Right atrium auricular region (tissue), 2 donors: ENCODE data around the gene TELO2. TPM values are rescaled to one million over a fixed set of nuclear protein-coding genes. Genes with fewer than 3 reads are reported as not detected.
A peak's percentile ranks its signal among the peaks of the same experiment; 100 is the strongest.

Experiments
- DNase-seq: peaks from one replicate; pipeline ENCODE4 v3.0.0-alpha.2; 2019; ENCODE audit warnings: low spot score
- H3K27ac ChIP-seq, 2 donors: fragments of 200-600 bp; sonication (generic); 1 replicate in 1 of 2; 2 replicates in 1 of 2; pipeline ENCODE4 v1.5.1; 2016 to 2019
- H3K27me3 ChIP-seq, 2 donors: fragments of 200-600 bp; sonication (generic); one replicate each; pipeline versions ENCODE4 v1.5.1 to v1.6.0; 2017 to 2019
- H3K36me3 ChIP-seq: fragments of 200-600 bp; sonication (generic); one replicate; pipeline ENCODE4 v1.5.1; 2016
- H3K4me1 ChIP-seq, 2 donors: fragments of 200-600 bp; sonication (generic); one replicate each; pipeline versions ENCODE4 v1.5.1 to v1.6.0; 2017 to 2019
- H3K4me3 ChIP-seq, 2 donors: fragments of 200-600 bp; sonication (generic); 1 replicate in 1 of 2; 2 replicates in 1 of 2; pipeline ENCODE4 v1.5.1; 2017 to 2019; ENCODE audit warnings: mild to moderate bottlenecking in 1 of 2, moderate library complexity in 1 of 2
- H3K9me3 ChIP-seq, 2 donors: fragments of 200-600 bp; sonication (generic); one replicate each; pipeline ENCODE4 v1.5.1; 2019
- total RNA-seq, 2 donors: library from RNA; depleted of rRNA; stranded (reverse); fragments of >200 nt; gene quantifications; one replicate each; pipeline ENCODE4 v1.1.0, GENCODE V29; 2016
- TF ChIP-seq, protein P1 (sequence below), 2 donors: fragments of 200-600 bp; sonication (generic); IDR thresholded peaks; one replicate each; pipeline ENCODE4 v1.5.1; 2019; ENCODE audit warnings: antibody characterized with exemption in 2 of 2

Gene TELO2
- total RNA-seq, 2 donors from 2014 or later, result 11.3 to 11.5 TPM

DNA sequence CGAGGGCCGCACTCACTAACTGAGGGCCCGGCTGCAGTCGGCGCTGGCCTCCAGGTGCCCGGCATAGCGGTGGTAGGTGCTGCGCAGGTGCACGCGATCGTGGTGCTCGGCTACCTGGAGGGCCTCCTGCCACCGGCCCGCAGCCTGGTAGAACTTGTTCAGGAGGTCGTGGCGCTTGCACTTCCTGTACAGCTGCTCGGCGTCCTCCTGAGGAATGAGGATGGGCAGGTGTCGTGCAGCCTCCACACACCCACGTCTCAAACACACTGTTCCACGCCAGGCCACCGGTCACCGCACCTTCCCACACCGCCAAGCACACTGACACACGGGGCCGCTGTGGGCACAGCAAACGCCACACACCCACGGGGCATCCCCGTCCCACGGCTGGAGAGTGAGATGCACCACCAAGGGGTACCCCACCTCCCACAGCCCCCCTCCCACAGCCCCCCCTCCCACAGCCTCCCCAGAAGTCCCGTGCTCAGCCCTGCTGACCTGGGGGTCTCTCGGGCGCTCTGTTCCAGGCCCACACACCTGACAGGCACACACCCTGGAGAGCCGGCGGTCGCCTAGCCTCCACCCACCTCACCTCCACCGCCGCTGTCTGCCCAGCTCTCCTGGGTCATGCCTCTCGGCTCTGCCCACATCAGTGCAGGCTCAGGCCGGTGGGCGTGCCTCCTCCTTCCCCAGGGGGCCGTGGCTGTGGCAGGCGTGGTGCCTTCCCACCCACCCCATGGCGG, 32.9 kb downstream of the TELO2 start:
- Histone ChIP-seq H3K9me3 (no peaks in the 10 kb centered on the region), H3K36me3 (no peaks in the 10 kb centered on the region), H3K27ac (no peak overlapping the region), H3K4me3 (no peak overlapping the region), H3K4me1 (peaks cover 0 to 36% of the 10 kb centered on the region in 2 donors), H3K27me3 (no peaks in the 10 kb centered on the region)
- TF ChIP-seq, protein P1, sequence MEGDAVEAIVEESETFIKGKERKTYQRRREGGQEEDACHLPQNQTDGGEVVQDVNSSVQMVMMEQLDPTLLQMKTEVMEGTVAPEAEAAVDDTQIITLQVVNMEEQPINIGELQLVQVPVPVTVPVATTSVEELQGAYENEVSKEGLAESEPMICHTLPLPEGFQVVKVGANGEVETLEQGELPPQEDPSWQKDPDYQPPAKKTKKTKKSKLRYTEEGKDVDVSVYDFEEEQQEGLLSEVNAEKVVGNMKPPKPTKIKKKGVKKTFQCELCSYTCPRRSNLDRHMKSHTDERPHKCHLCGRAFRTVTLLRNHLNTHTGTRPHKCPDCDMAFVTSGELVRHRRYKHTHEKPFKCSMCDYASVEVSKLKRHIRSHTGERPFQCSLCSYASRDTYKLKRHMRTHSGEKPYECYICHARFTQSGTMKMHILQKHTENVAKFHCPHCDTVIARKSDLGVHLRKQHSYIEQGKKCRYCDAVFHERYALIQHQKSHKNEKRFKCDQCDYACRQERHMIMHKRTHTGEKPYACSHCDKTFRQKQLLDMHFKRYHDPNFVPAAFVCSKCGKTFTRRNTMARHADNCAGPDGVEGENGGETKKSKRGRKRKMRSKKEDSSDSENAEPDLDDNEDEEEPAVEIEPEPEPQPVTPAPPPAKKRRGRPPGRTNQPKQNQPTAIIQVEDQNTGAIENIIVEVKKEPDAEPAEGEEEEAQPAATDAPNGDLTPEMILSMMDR (IDR thresholded peaks at IDR 0.05), result no peak
- no peak for DNase-seq

DNA sequence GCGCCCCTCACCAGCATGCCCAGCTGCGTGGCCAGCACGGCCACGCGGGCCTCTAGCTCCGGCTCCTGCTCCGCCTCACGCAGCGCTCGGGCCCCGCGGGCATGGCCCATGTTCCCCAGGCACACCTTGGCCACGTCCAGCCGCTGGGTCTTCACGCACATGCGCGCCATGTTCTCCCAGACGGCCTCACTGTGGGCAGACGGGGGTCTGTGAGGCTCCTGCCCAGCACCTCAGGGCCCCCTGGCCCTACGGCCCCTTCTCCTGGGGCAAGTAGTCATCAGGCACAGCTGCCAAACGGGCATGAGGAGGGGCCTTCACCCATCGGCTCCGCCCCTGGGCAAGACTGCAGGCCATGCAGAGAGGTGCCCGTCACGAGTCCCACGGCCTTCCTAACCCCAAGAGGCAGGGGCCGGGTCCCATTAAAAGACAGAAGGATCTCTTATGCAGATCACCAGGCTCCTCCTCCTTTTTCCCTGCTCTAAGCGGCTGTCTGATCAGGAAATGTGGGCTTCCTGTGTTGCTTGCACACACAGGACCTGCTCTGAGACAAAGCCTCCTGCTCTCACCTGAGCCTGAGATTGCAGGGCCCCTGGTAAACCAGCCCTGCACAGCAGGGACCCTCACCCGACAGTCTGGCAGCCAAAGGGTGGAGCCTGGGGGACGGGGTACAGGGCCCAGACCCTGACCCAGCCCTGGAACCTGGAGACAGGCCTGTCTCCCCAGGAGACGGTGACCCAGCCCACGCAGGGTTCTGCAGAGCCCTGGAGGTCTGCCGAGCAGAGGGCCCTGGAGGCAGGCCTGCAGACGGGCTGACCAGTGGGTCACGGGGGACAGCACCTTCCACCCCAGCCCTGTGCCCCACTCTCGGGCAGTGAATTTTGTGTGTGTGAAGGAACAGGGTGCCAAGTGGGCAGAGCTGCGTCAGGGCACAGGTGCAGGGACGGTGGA, 33.7 kb downstream of the TELO2 start:
- Histone ChIP-seq H3K4me1 (peaks cover 0 to 44% of the 10 kb centered on the region in 2 donors), H3K36me3 (no peaks in the 10 kb centered on the region), H3K9me3 (no peaks in the 10 kb centered on the region), H3K4me3 (no peak overlapping the region), H3K27me3 (no peaks in the 10 kb centered on the region), H3K27ac (peak overlapping the region in 1 of 2 donors; percentile 60)
- TF ChIP-seq, protein P1 (IDR thresholded peaks at IDR 0.05), result no peak
- DNase-seq, result no peak

DNA sequence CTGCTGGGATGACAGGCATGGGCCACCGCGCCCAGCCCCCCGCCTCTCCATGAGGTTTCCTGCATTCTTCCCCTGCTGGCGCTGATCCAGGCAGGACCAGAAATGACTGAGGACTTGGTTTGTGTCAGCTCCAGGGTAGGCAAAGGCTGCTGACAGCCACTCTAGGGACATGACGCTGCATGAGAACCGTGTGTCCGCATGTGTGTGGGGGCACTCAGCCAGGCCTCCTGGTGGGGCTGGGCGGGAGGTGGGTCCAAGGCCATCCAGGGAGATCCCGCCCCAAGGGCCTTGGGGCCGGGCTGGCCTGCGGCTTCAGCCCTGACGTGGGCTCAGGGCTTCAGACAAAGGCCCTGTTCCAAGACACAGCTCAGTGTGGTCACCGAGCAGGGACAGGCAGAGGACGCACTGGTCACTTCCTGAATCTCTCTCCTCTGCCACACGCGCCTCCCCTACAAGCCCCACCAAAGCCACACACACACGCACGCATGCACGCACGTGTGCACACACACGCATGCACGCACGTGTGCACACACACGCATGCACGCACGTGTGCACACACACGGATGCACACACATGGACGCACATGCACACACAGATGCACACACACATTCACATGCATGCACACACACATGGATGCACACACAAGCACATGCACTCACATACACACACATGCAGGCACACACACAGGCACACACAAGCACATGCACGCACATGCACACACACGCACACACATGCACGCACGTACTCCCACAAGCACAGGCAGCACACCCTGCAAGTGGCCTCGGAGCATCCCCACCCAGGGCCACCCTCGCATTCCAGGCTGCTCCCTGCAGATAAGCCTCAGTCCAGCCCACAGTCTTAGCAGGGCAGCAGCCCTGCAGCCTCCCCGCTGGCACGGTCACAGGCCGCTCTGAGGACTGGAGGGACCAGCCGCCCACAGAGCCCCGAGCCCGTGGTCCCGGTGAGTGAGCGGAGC, 35.0 kb downstream of the TELO2 start:
- Histone ChIP-seq H3K27ac (peak overlapping the region in 1 of 2 donors; percentile 60), H3K36me3 (no peaks in the 10 kb centered on the region), H3K4me3 (no peak overlapping the region), H3K9me3 (no peaks in the 10 kb centered on the region), H3K27me3 (no peaks in the 10 kb centered on the region), H3K4me1 (peaks cover 0 to 57% of the 10 kb centered on the region in 2 donors)
- no peak for DNase-seq
- TF ChIP-seq, protein P1 (IDR thresholded peaks at IDR 0.05), result no peak

DNA sequence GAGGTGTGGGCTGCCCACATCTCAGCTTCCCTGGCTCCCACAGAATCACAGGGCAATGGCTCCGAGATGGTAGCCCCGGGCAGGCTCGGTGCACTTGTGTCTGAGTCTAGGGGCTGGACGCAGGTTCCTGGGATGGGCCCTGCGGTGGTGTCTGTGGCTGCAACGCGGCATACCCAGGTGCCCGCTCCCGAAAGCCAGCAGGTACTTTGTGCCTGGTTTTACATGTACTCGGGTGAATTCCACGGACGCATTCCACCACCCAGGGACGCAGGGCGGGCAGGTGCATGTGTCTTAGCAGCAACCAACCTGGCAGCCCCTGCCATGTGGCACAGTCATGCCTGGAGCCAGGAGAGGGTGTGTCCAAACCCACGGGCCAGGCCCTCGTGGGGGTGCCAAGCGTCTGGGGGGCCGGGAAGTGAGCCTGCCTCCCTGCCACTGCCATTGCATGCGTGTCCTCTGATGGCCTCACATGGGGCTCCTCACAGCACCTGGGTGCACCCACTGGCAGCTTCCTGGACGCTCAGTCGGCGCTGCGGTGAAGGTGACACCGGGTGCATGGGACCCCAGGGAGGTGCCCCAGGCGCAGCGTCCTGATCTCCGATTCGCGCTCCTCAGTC, 35.9 kb downstream of the TELO2 start:
- Histone ChIP-seq H3K4me3 (no peak overlapping the region), H3K27me3 (no peaks in the 10 kb centered on the region), H3K36me3 (no peaks in the 10 kb centered on the region), H3K9me3 (no peaks in the 10 kb centered on the region), H3K27ac (no peak overlapping the region), H3K4me1 (peaks cover 0 to 59% of the 10 kb centered on the region in 2 donors)
- DNase-seq, result no peak
- TF ChIP-seq, protein P1 (IDR thresholded peaks at IDR 0.05), result no peak
